ENCODE data around the gene SORCS1. TPM values are rescaled to one million over a fixed set of nuclear protein-coding genes. Genes with fewer than 3 reads are reported as not detected.

SORCS1 gene
- total RNA-seq, 1 experiment from 2014 or later = 0.64 TPM

DNA sequence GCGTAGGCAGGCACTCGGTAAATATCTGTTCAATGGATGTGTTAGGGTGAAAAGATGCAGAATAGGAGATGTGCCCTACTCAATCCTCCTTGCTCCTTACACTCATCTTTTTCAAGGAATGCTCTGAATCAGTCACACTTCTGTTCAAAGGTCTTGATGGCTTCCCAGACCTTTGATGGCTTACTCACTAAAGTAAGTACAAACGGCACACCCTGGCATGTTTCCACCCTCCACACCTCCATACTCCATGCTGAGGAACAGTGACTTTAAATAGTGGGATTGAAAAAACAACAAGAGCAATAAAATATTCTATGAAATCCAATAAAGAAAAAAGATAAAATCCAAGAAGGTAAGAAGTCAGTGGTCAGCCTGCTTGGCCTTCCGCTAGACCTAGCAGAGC, 569.2 kb downstream of the SORCS1 start:
- no peak for DNase-seq (ENCODE audit: low spot score)

DNA sequence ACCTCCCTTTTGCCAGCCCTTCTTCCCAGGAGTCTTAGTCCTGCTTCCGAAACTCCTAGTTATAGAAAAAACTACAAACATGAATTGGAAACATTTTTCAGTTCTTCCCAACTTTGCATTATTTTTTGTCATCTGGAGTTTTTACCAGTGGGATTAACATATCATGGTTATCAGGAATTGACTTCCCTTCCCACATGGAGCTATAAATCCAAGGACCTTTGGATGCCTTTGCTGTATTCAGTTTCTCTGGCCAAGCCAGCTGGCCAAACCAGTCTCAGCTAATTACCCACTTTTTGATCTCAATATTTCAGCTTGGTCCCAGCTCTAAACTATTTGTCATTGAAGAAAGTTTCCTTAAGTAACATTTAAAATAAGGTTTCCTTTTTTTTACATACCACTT, 570.6 kb downstream of the SORCS1 start:
- DNase-seq (ENCODE audit: low spot score) = no peak

DNA sequence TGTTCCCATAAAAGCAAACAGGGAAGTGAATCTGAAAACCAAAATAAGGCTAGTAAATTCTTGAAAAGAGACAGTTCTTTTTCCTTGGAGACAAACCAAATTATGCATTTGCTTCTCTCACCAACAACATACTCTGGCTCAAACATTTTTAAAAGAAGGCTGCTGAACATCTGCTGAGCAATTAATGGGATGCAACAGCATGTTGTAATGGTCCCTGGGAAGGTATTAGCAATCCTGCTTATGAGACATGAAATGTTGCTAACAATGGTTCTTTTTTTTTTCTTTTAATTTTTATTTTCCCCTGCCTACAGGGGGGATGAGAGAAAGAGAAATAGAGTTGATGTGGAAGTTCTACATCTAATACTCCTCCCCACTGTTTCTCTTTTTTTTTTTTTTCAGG, 572.1 kb downstream of the SORCS1 start:
- DNase-seq (ENCODE audit: low spot score) = no peak

DNA sequence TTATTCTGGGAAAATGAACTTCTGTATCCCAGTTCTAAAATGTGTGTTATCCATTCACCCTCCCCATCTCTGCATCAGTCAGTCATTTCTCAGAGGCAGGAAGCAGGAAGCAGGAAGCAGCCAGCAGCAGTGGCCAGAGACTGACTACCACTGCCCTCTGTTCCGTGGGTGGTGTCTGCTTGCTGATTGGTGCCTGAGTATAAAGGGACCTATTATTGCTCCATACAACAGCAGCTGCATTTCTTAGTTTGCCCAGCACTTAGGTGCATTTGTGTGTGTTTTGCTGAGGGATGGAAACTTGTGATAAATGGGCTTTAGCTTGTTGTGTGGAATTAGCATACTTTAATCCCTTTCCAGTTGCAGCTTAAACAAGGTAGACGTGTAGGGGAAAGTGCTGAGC, 582.2 kb downstream of the SORCS1 start:
- peak; percentile 79 for DNase-seq (ENCODE audit: low spot score)

DNA sequence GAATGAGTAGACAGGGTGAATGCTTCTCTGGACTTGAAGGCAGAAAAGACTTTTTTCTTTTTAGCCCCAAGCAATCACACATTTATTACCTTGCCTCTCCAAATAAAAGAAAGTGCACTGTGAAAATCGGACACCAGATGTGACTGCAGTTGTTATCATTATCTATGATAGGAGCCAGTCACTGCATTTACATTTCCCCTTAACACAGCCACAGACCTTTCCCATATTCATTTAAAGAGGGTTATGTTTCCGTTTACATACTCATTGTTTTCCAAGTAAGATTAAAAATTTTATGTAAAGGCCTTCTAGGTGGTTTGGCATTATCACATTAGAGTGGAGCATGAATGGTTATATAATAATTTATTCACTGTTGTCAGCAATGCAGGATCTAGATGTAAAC, 586.8 kb downstream of the SORCS1 start:
- no peak for DNase-seq (ENCODE audit: low spot score)

DNA sequence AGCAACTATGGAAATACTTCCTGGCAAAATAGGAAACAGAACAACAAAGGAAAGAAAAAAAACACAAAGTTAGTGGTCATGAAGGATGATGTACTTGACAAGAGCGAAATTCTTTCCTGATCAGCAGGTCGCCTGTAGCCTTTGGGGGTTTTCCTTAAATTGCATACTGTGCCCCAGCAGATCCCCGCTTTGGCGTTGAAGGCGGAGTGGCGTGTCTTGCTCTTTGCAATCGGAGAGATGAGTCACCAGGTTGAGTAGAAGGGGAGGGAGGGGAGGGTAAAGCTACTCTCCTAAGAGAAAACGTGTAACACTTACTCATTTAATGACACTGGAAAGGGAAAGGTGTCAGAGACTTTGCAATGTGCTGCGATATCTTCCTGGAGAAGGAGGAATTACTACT, 587.2 kb downstream of the SORCS1 start:
- DNase-seq (ENCODE audit: low spot score) = peak; percentile 75

DNA sequence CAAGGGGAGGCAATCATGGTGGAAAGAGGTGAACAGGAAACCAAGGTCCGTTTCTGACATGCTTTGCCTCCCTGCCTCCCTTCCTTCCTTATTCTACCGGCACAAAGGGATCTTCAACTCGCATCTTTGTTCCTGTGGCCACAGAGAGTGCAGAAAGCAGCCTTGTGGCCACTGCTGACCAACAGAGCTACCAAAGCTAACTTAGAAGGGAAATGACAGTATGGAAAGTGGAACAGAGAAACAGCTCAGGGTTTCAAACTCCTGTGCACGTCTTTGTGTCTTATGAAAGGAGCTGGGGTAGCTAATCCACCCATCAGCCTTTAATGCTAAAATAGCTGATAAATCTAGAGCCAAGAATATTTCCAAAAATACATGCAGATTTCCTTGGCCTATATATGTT, 588.0 kb downstream of the SORCS1 start:
- no peak for DNase-seq (ENCODE audit: low spot score)

DNA sequence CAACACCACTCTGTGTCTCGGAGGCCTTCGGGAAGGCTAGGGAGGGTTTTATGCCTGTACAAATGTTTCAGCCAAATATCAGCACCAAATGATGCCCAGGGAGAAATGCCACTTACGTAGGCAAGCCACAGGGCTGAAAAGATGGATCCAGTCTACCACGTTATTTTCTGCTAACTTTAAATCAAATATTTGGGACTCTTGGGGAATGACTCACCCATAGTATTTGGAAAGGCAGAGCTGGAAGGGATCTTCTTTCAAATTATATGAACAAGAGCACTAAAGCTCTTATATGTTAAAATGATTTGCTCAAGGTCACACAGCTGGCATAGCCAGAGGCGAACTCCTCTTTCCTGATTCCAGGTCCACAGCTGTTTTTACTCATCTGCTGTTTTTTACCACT, 591.4 kb downstream of the SORCS1 start:
- peak; percentile 57 for DNase-seq (ENCODE audit: low spot score)

DNA sequence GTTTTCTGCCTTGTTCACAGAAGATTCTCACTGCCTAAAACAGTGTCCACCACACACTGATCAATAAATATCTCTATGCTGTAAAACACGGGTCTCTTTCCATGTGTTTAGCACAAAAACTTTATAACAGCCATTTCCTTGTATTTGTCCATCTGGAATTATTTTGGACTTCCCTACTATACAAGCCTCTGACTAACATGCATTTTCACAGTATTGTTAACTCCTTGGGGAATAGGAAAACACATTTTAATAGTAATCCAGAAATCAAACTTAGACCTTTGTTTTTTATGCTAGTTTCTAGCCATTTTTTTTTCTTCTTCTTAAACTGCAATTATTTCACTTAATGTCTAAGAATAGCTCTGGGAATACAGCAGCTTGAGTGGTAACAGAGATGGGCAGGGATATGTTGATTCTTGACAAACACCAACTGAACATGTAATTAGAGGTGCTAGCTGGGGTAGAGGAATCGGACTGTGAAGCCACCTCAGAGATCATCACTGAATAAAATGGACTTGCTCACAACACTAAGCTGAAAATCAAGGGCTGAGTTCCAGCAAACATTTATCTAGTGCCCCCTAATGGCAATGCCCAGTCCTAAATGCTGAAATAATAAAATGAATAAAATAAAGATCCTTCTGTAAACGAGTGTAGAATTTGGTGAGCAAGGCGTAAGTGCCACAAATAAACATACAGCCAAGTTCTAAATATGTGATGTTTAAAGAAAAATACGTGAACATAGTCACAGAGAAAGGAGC, 593.1 kb downstream of the SORCS1 start:
- peak; percentile 60 for DNase-seq (ENCODE audit: low spot score)

DNA sequence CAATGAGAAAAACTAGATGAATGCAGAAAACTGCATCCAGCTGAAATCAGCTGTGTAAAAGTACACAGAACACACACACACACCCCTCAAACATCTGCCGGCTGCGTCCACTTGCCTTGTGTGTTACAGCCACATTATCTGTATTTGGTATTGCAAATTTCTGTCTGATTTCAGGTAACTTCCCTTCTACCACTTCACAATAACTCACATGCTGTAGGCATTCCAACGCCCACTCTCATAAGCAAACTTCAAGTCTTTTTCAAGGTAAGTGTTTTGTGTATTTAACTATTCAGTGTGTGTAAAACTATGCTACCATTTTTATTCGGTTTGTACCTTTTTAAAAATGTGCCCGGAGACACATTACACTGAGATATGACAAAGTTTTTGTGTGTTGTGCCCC, 594.2 kb downstream of the SORCS1 start:
- no peak for DNase-seq (ENCODE audit: low spot score)

DNA sequence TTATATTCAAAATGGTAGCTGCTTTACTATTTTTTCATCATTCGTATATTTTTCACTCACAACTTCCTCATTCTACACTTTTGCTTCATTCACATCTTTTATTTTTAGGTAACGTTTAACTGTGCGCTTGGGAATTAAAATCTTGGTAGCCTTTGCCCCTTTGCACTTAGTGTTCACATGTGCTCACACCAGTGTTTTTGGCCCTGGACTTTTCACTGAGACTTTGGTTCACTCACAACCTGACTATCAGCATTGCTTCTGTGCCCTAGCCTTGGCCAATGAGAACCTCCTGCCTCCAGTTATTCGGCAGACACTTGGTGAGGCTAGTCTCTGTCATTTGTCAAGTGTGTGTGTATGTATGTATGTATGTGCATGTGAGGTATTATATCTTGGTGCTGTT, 596.9 kb downstream of the SORCS1 start:
- DNase-seq (ENCODE audit: low spot score) = no peak

DNA sequence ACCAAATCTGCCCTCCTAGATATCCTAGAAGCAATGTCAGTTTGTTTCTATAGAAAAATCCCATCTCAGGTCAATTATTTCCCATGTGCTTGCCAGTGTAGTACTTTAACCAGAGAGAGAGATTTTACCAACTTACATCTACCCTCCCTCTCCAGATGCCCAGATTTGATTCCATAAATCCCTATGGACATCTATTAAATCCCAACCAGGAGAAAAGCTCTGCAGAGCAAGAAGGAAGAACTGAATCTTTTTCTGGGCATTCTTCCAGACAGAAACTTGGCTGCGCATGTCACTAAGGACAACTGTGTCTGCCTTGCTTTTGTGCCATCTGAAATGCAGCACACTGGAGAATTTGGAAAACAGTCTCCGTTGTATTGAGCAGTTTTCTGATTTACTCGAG, 597.6 kb downstream of the SORCS1 start:
- DNase-seq (ENCODE audit: low spot score) = peak; percentile 42

DNA sequence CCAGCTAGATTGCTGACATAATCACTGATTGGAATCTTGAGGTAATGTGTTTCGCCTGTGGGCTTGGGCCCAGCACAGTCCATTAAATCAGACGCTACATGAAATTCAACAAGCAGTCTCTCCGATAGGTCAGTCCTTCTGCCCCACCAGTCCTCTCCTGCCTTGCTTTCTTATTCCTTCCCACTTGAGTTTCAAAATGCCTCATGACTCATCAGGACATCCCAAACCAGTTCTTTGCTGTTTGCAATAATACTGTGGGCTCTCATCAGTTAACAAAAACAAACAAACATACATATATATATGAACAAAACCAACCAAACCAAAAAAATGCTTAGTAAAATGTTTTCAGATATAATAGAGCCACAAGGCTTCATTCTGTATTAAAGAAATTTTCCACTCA, 599.0 kb downstream of the SORCS1 start:
- DNase-seq (ENCODE audit: low spot score) = no peak

DNA sequence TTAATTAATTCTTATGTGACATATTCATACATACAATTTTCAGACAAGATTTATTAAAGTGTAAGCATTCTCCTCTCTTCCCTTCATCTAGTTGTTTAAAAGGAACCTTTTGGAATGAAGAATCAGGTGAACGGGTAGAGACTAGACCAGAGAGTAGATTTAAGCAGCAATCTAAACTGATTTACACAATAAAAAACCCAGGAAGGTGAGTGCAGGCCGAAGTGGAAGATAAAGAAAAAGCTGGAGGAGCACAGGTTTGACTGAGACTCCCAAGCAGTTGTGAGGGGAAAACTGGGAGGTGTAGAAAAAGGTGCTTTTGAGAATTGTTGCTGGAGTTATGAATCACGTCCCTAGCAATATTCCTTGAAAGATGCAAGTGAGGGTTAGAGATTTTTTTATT, 601.1 kb downstream of the SORCS1 start:
- DNase-seq (ENCODE audit: low spot score) = no peak

DNA sequence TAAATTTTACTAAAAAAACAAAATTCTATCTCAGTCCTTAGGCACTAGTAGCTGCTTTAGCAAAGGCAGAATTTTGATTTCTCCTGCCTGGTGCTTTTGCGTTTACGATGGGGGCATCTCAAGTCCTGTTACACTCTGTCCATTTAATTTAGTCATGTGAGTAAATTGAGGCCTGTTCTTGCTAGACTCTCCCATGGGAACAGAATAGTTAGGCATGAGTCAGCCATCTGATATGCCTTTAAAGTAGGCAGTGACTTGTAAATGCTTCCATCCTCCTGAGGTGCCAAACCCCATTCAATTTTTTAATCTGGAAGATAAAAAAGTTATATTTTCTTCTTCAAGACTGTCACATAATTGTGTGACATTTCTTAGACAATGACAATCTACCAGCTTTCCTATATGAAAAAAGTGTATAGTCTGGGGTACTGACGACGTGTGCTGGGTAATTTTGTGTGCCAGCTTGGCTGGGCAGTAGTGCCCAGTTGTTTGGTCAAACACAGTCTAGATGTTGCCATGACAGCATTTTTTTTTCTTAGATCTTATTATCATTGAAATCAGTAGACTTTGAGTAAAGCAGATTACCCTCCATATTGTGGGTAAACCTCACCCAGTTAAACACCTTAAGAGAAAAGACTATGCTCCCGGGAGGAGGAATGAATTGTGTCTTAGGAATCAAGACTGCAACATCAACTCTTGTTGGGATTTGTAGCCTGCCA, 603.4 kb downstream of the SORCS1 start:
- peak; percentile 61 for DNase-seq (ENCODE audit: low spot score)

DNA sequence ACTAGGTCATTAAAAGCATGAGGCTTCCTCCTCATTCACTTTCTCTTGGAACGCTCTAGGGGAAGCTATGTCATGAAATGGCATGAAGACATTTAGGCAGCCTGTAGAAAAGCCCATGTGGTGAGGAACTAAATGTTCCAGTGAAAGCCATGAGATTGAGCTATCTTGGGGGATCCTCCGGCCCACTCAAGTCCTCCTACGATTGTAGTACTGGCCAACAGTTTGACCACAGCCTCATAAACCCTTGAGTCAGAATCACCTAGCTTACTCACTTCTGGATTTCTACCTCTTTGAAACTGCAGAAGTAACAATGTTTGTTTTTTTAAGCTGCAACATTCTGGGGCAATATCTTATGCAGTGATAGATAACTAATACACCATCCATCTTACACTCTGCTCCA, 605.1 kb downstream of the SORCS1 start:
- peak; percentile 25 for DNase-seq (ENCODE audit: low spot score)

DNA sequence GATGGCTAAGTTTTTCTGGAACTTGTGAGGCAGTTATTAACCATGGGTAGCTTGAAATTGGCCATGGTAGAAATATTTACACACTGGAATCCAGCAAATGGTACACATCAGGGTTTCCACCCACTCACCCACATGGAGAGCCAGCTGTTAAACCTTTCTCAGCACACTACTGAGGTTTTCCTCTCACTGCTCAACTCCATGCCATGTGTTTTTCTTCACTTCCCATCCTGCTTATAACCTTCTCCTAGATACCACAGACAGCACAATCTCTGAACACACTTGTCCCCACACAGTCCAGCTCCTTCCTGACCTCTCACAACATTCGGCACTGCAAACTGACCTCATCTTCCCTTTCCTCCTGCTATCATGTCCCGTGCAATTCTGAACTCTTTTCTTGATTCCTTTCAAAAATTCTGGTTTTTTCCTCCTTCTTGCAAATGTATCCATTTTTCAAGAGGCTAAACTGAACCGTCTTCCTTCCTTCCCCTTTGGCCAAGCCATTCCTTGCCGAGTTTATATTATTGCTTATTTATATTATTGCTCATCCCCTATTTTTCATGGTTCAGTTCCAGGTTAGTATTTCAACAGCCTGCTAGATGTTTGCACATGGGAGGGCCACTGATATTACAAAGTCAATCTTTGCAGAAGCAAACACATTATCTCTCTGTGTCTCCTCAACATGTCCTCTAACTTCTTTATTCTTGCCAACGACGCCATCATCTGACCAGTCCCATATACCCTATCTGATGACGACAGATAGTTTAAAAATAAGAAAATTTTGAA, 606.4 kb downstream of the SORCS1 start:
- DNase-seq (ENCODE audit: low spot score) = no peak

DNA sequence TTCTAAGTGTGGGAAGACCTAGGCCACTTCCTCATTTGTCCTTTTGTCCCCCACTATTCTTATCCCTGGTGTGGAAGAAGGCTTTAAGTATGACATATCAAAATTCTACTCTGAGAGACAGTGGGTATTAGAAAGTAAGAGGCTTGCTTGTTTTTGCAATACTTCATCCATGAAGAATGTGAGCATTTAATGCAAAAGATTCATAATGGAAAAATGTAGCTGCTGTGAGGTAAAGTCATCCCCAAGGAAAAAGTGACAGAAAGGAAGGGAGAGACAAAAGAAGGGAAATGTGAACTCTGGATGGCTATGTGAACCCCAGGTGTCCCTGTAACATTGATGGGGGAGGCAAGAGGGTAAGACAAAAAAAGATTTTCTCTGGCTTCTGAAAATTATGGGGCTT, 607.5 kb downstream of the SORCS1 start:
- DNase-seq (ENCODE audit: low spot score) = no peak

DNA sequence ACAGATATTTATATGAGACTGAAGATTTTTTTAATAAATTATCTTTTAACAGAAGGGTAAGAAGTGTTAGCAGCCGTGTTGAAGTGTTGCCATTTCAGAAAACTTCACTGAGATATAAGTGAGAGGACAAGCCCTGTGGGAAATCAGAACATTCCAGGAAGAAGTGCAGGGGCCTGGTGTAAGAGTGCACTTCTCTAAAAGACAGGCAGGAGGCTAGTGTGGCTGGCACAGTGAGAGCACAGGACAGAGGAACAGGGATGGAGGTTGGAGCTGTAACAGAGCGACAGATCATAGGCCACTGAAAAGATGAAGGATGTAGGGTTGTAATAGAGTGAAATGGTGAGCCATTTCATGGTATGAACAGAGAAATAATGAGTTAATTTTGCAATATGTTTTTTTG, 608.9 kb downstream of the SORCS1 start:
- no peak for DNase-seq (ENCODE audit: low spot score)

DNA sequence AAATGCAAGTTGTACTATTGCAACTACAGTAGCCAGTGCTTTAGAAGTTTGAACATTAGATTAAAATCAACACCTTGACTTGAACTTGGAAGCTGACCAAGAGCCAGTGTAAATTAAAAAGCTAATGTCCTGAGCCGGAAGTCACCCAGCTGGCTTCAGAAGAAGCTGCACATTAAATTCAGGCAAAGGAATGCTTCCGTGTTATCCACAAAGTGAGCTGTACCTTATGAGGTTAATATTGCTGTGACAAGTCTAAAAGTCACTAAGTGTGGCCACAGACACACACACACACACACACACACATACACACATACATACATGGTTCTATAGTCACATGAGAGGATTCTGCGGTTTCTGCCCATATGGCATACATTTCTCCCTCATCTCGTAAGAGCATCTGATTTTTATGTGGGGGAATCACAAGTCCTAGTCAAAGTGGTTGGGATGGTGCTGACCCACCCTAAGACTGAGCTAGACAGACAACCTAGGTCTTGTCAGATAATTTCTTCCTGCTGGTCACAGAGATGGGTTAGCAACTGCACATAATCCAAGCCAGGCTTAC, 612.9 kb downstream of the SORCS1 start:
- no peak for DNase-seq (ENCODE audit: low spot score)

DNA sequence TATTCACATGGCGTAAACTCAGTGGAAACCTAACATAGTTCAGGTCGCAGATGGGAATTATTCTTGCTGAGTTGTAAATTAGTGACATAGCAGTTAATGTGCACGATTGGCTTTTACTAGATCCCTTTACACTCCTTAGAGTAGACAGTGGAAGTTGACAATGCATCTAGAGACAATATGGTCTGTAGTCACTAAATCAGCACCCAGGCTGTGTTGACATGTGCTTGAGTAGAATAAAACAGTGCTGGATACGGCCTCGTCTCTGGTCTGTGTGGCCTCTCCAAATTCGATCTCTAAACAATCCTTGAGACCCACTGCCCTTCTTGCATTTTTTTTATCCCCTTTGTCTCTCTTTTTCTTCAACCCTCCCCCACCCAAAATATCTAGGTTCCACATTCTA, 615.7 kb downstream of the SORCS1 start:
- no peak for DNase-seq (ENCODE audit: low spot score)

DNA sequence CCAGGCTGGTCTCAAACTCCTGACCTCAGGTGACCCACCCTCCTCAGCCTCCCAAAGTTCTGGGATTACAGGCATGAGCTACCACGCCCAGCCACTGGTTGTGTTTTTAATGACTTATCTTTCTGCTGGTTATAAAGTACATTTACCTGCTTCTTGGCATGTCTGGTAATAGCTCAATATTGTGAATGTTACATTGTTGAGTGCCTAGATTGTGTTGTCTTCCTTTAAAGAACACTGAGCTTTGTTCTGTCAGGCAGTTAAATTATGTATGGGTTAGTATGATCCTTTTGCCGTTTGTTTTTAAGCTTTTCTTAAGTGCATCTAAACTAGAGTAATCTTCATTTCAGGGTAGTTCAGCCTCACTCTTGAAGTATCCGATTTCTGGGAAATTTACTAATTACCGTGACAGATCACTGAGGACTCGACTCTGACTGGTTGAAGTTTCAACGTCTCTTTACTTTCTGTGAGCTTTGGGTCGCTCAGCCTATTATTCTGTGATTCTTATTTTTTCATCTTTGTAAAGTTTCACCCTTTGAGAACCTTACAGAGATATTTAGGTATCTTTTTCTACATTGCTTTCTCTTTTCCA, 617.4 kb downstream of the SORCS1 start:
- DNase-seq (ENCODE audit: low spot score) = no peak

All from A172 (cell line).